HG02870 (cell line): Measurements from ENCODE around the gene SH3GL1.

Experiments used
- ATAC-seq: cut with Tn5 transposase; IDR thresholded peaks from one replicate; pipeline ENCODE4 v1.9.1; 2021; ENCODE audit warnings: mild to moderate bottlenecking, moderate library complexity; ENCODE audit not compliant: unreplicated experiment

SH3GL1 gene

DNA sequence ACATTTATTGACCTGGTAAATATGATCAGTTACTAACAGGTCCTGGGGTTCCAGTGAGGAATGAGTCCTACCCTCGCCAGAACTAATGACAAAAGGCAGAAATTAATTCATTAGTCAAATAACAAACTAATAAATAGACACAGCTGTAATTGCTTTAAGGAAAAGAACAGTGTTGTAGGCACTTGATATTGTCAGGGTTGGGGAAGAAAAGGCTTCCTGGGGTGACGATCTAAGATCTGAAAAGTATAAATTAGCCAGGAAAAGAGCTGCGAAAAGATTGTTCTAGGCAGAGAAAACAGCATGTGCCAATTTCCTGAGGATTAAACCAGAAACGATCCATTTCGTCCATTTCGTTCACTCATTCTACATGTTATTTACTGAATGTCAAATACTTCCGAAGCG, 1.4 kb upstream of the SH3GL1 start:
- ATAC-seq: no peak

DNA sequence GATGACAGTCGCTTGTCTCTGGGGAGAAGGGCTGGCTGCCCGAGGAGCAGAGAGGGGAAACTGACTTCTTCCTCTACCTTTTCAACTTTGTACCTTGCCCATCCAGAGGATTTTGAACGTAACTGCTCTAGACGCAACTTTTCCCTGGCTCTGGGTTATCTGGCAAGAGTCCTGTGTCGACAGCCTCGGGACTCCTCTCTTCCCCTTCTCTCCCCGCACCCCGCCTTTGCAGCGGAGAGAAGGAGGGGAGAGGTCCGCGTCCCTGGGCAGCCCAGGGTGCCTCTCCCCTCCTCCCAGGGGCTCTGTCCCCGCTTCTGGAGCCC, 574 bp downstream of the SH3GL1 start:
- ATAC-seq: no peak

DNA sequence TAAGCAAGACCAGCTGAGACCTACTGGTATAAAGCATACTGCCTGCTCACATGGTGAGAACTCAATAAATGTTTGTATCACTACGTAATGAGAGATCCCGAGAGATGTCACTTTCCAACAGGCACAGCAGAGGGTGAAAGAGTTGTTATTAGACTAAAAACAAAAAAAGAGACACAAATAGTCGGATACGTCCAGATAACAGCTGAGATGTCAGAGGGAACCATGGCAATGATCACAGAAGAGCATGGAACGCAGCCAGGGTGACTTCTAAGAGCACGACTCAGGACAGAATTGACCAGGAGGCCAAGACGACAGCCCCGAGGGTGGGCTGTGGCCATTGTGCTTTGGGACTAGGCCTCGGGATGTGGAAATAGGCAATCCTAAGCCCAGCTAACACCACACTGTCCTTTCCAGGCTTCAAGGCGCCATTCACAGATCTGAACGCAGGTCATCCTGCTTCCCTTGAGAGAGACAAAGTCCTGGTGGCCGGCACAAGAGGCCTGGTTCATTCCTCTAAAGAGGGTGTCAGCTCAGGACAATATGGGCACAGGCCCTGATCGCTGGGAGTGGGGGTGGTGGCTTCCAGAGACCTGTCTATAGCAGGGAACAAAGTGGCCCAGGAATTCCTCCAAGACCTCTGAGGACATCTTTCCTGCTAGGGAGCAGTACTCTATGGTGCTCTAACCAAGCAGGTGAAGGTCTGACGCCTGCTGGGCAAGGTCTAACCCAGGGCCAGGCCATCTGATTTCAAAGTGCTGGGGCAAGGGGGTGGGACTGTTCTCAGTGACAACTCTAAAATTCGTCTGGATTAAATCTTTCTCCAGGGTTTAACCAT, 3.2 kb downstream of the SH3GL1 start:
- ATAC-seq: no peak

DNA sequence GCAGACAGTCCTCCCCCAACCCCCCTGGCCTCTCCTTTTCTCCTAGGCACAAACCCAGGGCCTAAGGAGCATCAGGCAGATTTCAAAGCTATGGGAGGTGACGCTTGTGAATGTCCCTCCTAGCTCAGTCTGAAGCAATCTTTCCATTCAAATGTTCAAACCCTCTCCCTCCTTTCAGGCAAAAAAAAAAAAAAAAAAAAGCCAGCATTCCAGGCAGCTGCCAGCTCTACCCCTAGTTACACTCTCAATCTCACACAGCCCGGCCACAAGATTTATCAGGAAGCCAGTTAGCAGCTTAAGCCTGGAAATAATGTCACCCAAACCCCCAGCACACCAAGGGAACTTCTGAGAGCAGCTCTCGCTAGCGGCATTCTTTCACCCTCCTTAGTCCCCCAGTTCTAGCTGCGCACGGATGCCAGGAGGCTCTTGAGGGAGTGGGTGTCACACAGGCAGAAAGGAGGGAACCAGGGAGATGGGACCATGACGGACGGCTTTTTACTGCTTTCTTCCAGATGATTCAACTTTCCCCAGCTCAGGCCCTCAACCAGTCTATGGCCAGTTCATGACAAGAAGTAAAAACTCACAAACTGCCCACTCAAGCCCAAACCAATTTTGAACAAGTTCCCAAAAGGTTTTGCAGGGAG, 6.3 kb downstream of the SH3GL1 start:
- no peak for ATAC-seq

DNA sequence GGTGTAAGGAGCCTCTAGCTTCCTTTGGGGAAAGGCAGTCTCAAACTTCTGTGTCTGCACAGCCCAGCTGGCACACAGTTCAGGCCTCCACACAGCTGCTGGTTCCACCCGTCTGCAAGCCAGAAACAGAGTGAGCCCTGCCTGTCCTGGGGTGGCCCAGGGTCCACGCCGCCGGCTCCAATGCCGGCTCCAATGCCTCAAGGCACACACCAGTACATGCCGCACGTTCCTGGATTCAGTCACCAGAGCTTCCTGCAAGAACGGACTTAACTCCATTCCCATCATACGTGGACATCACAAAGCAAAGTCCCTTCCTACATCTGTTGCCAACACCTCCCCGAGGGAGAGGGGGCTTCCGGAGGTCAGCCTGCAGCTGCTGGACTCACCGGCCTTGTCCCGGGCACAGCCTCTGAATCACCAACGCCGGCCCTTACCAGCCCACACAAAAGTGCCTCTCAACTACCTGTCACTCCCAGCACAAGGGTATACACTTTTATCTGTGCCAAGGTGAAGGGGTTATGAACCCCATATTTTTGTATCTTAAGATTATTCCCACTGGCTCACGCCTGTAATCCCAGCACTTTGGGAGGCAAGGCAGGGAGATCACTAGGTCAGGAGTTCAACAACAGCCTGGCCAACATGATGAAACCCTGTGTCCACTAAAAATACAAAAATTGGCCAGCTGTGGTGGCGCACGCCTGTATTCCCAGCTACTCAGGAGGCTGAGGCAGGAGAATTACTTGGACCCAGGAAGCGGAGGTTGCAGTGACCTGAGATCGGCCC, 8.5 kb downstream of the SH3GL1 start:
- no peak for ATAC-seq

DNA sequence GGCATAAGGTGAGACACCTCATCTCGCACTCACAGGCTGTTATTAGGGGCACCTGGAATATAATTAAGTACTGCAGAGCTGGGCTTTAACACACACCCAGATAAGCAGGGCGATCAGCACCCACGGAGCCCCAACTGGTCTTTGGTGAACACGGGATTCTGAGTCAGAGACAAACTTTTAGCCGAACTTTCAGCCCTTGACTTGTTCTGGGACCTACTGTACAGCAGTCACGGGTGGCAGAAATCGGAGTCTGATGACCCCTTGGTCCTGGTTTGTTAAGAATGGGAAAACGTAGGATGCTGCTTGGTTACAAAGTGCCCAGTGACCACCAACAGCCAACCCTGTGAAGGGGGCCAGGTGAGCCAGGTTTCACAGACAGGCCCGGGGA, 9.0 kb downstream of the SH3GL1 start:
- no peak for ATAC-seq

DNA sequence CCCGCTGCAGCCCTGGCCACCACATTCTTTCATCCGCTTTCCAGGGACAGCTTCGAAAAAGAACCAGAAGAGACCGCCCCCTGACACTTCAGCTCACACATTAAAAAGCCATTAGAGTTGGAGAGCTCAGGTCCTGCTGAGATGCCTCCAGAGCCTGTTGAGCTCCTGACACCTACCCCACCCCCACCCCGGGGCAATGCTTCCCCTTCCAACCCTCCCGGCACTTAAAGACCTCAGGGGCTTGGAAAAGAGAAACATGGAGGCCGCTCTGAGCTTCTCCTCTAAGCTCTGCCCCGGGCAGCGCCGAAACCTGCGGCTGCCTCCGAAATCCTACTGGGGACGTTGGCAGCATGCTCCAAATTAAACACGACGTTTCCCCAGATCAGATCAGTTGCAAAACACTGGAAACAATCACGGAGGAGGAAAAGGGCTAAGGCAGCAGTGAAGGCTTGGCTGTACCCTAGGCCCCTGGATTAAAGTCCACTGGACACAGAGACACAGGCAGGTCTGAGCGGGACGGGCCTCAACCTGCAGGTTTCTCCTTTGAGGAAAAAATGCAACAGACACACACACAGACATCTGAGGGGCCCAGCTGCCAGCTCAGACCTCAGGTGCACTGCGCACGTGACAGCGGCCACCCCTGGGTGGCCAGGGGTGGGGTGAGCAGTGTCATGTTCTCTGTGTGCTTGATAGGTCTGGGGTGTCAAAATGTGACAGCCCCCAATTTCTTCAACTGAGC, 9.6 kb downstream of the SH3GL1 start:
- no peak for ATAC-seq

DNA sequence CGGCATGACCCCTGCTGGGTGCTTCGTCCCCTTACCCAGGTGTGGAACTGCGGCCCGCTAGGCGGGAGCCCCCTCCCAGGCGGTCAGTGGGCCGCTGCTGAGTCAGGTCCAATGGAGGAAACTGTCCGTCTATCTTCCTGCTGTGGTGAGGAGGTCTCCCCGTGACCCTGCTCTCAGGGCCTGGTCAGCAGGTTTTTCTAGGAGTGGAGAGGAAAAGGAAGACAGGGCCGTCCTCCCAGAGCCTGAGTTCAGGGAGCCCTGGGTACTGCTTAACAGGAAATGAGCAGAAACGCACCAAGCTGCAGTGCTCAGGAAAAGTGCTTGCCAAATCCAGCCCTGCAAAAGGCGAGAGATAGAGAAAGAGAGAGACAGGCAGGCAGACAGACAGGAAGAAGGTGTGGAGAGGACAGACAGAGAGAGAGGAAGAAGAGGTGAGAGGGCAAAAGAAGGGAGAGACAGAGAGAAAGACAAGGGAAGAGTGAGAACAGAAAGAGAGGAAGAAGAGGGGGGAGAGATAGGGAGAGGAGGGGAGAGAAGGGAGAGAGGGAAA, 10.3 kb downstream of the SH3GL1 start:
- ATAC-seq: no peak

DNA sequence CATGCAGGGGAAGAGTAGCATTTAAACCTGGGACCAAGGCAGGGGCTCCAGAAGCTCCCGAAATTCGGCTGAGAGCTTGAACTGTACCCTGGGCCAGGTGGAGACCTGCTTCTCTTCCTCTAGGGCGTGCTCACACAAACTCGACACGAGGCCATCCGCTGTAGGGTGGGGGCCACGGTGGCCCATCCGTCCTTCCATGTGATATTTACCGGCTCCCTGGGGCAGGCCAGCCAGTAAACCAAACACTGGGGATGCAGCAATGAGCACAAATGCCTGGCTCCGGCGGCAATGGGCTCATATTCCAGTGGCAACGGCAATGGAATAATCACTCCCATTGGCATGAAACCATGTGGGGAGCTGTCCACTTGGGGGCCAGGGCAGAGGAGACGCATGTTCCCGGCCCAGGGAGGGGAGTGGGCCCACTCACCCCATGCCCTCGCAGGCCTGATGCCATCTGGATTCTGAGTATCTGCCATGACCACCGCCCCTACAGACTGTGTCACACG, 10.8 kb downstream of the SH3GL1 start:
- ATAC-seq: no peak

DNA sequence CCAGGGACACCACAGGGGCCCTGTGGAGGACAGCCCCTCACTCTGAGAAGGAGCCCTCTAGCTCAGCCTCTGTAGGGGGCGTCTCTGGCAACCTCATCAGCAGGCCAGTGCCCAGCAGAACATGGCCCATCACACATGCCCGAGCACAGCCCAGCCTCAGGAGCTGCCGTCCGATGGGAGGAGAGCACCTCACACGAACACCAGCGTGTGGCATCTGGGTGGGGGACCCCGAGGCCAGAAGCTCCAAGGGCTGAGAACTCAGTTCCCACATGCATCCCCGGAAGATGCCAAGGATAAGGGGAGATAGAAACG, 11.3 kb downstream of the SH3GL1 start:
- ATAC-seq: no peak

DNA sequence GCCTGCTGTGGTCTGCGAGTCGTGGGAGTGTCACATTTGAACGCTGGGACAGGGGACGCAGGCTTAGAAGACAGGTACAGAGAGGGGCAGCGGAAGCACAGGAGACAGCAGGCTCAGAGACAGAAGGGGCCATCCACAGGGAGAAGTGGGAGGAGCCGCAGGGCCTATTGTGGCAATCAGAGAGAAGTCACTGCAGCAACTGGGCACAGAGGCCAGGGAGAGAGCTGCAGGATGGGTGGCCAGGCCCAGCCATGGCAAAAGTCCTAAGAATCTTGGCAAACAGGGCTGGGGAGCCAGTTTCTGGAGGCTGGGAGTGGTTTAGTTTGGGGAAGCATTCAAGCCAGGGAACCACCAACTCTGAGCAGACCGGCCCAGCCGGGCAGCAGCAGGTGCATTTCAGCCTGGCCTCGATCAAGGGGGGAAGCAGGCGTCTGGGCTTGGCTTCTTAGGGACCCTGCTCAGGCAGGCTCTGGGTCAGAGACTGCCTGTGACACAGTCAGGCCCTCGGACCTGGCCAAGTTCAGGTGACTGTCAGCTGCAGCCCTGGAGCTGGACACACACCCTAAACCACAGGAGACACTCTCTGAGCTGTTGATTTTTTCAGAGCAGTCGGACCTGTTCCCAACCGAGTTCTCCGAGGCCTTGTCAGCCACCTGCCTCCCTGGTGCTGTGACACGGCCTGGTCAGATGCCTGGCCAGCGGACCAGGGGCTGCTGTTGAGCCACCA, 11.8 kb downstream of the SH3GL1 start:
- no peak for ATAC-seq

DNA sequence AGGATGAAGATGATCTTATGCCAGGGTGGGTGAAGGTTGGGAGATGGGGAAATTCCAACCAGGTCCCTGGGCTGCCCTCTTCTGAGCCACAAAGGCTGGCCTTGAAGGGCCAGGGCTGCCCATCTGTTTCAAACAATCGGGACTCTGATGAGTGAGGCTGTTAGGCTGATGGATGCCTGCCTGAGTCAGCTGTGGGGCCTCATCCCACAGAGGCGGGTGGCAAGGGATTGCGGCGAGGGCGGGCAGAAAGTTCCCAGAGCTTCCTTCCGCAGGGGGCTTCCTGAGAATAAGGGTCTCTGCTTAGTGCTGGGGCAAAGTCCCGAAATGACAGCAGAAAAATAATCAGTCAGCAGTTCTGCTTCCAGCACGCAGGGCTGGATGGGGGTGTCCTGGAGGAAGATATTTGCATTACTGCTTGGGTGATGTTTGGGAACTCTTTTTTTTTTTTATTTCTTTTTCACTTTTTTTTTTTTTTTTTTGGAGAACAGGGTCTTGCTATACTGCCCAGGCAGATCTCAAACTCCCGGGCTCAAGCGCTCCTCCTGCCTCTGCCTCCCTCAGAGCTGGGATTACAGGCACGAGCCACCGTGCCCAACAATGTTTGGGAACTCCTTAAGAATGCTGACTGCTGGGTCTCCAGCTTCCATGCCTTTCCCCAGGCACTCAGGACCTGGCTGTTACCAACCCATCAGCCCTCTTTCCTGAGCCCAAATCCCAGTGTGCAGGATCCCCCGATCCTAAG, 14.1 kb downstream of the SH3GL1 start:
- ATAC-seq: no peak

DNA sequence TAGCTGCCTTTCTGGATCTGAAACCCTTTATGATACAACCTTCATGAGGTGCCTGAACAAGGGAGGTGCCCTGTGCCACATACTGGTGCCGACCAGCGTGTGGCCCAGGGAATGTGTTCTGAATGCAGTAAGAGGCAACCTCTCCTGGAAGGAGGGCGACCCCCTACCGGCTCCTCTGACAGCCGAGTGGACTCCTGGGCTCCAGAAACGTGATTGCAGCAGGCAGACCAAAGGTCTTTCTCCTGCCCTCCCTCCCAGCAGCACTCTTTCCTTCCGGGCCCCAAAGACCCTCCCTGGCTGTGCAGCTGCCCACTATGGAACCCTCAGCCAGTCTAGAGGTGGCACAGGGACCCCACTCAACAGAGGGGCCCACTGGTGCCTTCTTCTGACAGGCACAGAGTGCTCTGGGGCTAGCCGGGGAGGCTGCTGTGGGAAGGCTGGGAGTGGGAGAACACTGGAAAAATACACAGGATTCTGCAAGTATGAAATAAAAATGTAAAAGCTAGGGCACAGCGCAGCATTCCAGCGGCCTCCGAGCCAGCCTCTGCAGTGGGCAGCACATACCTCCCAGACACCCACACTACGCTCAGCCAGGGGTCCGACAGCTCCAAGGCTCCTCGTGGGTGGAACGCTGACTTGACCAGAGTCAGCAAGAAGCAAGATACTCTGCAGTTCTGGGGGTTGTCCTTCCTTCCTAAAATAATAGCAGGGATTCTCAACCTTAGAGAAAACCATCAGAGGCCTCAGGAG, 14.9 kb downstream of the SH3GL1 start:
- no peak for ATAC-seq

DNA sequence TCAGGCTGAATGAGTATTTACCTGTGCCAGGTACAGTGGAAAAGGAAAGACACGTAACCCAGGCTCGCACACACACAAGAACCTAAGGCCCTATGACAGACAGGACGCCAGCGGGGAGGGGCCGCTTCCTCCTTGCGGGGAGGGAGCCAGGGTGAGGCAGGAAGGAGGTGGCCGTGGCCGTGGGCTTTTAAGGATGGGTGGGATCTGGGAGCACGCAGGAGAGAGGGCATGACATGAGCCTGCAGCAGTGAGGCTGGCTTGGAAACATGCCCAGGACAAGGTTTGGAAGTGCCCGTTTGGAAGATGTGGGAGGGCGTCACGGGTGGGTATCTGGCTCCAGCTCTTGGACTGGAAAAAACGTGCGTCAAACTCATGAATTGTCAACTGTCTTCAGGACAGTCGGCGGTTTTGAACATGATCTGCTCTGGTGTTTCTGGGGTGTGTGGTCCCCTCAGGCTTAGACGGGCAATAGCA, 20.1 kb downstream of the SH3GL1 start:
- no peak for ATAC-seq

DNA sequence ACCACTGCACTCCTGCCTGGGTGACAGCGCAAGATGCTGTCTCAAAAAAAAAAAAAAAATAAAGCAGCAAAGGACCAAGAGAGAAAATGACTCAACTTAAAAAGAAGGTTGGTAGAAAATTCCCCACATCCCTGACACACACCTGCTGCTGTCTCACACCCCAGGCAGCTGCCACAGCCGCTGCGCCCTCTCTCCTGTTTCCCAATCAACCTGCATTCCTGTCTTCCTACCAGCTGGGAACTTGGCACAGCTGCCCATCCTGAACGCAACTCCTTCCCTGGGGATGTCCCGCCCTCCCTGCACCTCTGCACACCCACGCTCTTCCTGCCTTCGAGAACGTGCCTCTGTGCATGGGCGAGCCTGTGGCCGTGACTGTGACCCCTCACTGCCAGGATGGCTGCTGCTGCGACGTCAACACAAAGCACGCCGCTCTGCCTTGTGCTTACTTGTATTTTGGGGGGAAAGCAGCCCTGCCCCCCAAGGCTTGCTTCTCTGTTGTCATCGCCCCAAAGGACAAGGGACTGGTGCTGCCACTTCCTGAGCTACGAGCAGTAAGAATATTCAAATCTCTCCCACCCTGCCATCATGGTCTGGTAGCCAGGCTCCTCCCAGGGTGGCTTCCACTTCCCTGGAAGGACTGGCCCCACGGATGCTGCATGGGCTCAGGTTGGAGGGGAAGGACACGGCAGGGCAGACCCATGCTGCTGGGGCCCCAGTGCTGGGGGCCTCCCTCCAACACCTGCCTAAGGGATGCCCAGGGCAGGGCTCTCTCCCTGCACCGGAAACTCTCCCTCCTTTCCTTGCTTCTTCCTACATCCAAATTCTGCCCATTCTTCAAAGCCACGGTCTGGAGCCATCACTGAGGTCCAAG, 20.7 kb downstream of the SH3GL1 start:
- ATAC-seq: no peak

DNA sequence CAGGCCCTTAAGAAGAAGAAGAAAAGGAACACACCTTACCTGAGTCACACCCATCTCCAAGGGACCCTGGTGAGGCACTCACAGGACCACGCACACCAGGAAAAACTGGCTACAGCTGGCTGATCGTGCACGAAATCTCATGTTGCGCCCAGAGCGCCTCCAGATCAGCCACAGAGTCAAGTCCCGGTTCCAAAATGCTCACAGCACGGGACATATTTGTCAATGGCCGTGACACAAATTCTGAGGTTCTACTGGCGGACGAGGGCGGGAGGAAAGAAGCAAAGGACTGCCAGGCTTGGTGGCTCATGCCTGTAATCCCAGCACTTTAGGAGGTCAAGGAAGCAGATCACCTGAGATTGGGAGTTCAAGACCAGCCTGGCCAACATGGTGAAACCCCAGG, 21.5 kb downstream of the SH3GL1 start:
- ATAC-seq: no peak

DNA sequence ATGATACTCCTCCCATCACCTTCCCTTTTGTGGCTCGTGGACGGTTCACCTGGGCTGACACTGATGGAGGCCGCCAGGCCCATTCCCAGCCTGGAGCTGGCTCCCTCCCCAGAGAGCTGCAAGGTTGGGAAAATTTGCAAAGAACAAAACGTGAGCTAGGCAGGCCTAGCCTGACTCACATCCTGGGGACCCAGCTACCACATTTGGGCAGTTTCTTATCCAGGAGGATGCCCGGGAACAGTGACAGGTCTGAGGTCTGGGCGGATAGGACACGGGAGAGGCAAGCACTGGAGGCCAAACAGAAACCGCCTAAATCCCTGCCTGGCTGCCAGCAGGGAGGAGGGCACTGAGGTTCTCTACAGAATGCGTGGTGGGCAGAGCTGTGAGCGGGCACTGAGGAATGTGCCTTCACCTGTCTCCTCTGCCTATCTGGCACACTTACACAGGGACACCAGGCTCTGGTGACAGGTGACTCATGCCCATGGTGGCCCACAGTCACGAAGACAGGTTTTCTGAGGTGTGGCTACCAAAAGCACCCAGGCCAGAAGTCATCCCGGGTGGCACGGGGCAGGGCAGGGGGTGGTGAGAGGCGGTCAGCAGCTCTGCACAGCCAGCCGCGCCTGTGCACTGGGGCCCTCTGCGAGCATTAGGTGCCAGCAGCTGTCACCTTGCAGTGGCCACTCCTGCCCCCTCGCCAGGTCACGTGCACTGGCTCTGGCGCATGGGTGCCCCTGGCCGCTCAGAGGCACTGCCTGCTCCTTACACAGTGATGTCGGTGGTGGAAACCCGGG, 23.2 kb downstream of the SH3GL1 start:
- ATAC-seq: no peak
